Lung (tissue), 12 donors: ENCODE measurements around the gene MKI67. TPM values are rescaled to one million over a fixed set of nuclear protein-coding genes. Genes with fewer than 3 reads are reported as not detected.

Experiments
- ATAC-seq: fragments of 200-7000 bp; cut with Tn5 transposase; one replicate; pipeline ENCODE4 v1.9.1; 2020; ENCODE audit warnings: moderate number of reproducible peaks; ENCODE audit not compliant: insufficient read depth, low FRiP score
- DNase-seq, 3 donors: peaks; one replicate each; pipeline ENCODE4 v3.0.0-alpha.2; 2013 to 2017
- H3K27ac ChIP-seq, 2 donors: one replicate each; pipeline ENCODE4 v1.5.1; 2013; ENCODE audit warnings: mild to moderate bottlenecking in 2 of 2, moderate library complexity in 2 of 2, control low read depth in 1 of 2, inconsistent platforms in 1 of 2, low read depth in 1 of 2, low read length in 1 of 2
- H3K27me3 ChIP-seq, 3 donors: one replicate each; pipeline ENCODE4 v1.5.1; 2013; ENCODE audit warnings: low read length in 2 of 3; ENCODE audit not compliant: control insufficient read depth in 3 of 3, insufficient read depth in 3 of 3
- H3K36me3 ChIP-seq, 4 donors: one replicate each; pipeline ENCODE4 v1.5.1; 2013; ENCODE audit warnings: low read length in 4 of 4, mild to moderate bottlenecking in 1 of 4, moderate library complexity in 1 of 4; ENCODE audit not compliant: control insufficient read depth in 4 of 4, insufficient read depth in 4 of 4
- H3K4me1 ChIP-seq, 5 donors: one replicate each; pipeline ENCODE4 v1.5.1; 2013; ENCODE audit warnings: low read length in 5 of 5, mild to moderate bottlenecking in 2 of 5, moderate library complexity in 1 of 5; ENCODE audit not compliant: control insufficient read depth in 5 of 5, insufficient read depth in 5 of 5
- H3K4me3 ChIP-seq: one replicate; pipeline ENCODE4 v1.5.1; 2013; ENCODE audit warnings: mild to moderate bottlenecking, control low read depth, moderate library complexity
- H3K9ac ChIP-seq, 2 donors: one replicate each; pipeline ENCODE4 v1.5.1; 2013; ENCODE audit warnings: low read length in 2 of 2, control low read depth in 1 of 2; ENCODE audit not compliant: insufficient read depth in 1 of 2
- H3K9me3 ChIP-seq, 4 donors: one replicate each; pipeline ENCODE4 v1.5.1; 2013; ENCODE audit warnings: low read length in 3 of 4, mild to moderate bottlenecking in 1 of 4, moderate library complexity in 1 of 4; ENCODE audit not compliant: control insufficient read depth in 4 of 4, insufficient read depth in 3 of 4
- CTCF ChIP-seq: IDR thresholded peaks from 2 replicates; pipeline ENCODE4 v1.5.1; 2012; ENCODE audit warnings: mild to moderate bottlenecking; ENCODE audit errors: control extremely low read depth, extremely low read depth
- WGBS, 2 donors: extraction: QIAGEN DNeasy Blood & Tissue Kit; methylation state at CpG; one replicate each; pipeline ENCODE4 v1.1.7; 2013; 5-methylcytosine and 5-hydroxymethylcytosine counted together
- polyA plus RNA-seq, 2 donors: library from polyadenylated mRNA; stranded (reverse); fragments of 200-250 nt; gene quantifications; one replicate each; pipeline ENCODE4 v1.2.1, GENCODE V29; 2013
- total RNA-seq, 2 donors: library from RNA; depleted of rRNA in 1 of 2; stranded (reverse); fragments of >200 nt in 1 of 2; gene quantifications; one replicate each; pipeline ENCODE4 v1.2.1, GENCODE V29; 2014 to 2021
- donor health status: control.
- donor health status: control.
- donor health status: Bipolar disorder and iron deficiency.
- donor health status: healthy.
- donor health status: DM: yes; HTN: yes; CAD: no.

Gene MKI67
- total and polyA plus RNA-seq, 4 donors: 1.0 to 8.6 (median 2.1) TPM

GRCh38 chr10:128087146-128087883, 38.9 kb downstream of the MKI67 start:
- H3K9me3 ChIP-seq: no peaks in the 10 kb centered on the region
- 69 to 83% methylated on average over 7 of the region's 7 CpGs for WGBS, 2 donors
- no peak for TF ChIP-seq CTCF
- no peaks in the 10 kb centered on the region for H3K4me1 ChIP-seq
- H3K27me3 ChIP-seq: peaks cover 0 to 4% (median 0%) of the 10 kb centered on the region in 3 donors
- no peak overlapping the region for H3K9ac ChIP-seq
- peaks cover 0 to 13% (median 1%) of the 10 kb centered on the region in 4 donors for H3K36me3 ChIP-seq
- no peak overlapping the region for H3K27ac ChIP-seq
- H3K4me3 ChIP-seq: no peak overlapping the region
- DNase-seq: no peak
- ATAC-seq: no peak

- no peak overlapping the region for H3K4me3 ChIP-seq
- DNase-seq: no peak
- peaks cover 0 to 4% (median 0%) of the 10 kb centered on the region in 3 donors for H3K27me3 ChIP-seq
- no peak overlapping the region for H3K9ac ChIP-seq
- H3K36me3 ChIP-seq: peaks cover 0 to 16% (median 1%) of the 10 kb centered on the region in 4 donors
- no peaks in the 10 kb centered on the region for H3K9me3 ChIP-seq
- H3K27ac ChIP-seq: no peak overlapping the region
- no peak for ATAC-seq
- WGBS, 2 donors: 85% methylated on average over 10 of the region's 10 CpGs
- TF ChIP-seq CTCF: no peak
- no peaks in the 10 kb centered on the region for H3K4me1 ChIP-seq
Observed at GRCh38 chr10:128086003-128086863, 40.0 kb downstream of the MKI67 start.

GRCh38 chr10:128084991-128085390, 41.2 kb downstream of the MKI67 start:
- Histone ChIP-seq H3K4me3 (no peak overlapping the region), H3K9me3 (no peaks in the 10 kb centered on the region), H3K9ac (no peak overlapping the region), H3K27me3 (peaks cover 0 to 4% (median 0%) of the 10 kb centered on the region in 3 donors), H3K36me3 (peaks cover 0 to 25% (median 1%) of the 10 kb centered on the region in 4 donors), H3K27ac (no peak overlapping the region), H3K4me1 (no peaks in the 10 kb centered on the region)
- no peak for TF ChIP-seq CTCF
- no peak for ATAC-seq
- WGBS, 2 donors: 96 to 97% methylated on average over 8 of the region's 8 CpGs
- no peak for DNase-seq
